Fibroblast of mammary gland (primary cell): ENCODE measurements around the gene LSM3.

Source experiments
- DNase-seq: peaks from one replicate; pipeline ENCODE4 v3.0.0-alpha.2; 2010; ENCODE audit warnings: low read depth
- H3K4me3 ChIP-seq: 2 replicates; pipeline ENCODE4 v1.5.1; 2011; ENCODE audit warnings: low read depth, mild to moderate bottlenecking, low read length, moderate library complexity; ENCODE audit not compliant: control insufficient read depth
- TF ChIP-seq, protein P1 (sequence below): conservative IDR thresholded peaks from 2 replicates; pipeline ENCODE4 v1.5.1; 2011; ENCODE audit warnings: low read depth, low read length, inconsistent platforms; ENCODE audit not compliant: control insufficient read depth, insufficient read depth

LSM3 gene

DNA sequence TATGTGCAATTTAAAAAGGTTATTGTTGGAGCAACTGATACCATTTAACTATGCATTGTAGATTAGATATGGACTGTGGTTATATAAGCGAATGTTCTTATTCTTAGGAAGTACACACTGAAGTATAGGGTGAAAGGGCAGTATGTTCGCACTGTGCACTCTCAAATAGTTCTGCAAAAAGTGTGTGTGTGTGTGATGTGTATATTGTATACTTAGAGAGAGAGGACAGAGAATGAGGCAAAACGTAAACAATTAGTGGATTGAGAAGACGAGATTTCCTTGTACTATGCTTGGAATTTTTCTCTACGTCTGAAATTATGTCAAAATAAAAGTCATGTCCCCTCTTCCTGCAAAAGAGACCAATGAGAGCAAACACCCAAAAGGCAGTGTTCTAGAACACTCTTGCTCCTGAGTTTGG lies 30.4 kb downstream of the LSM3 start:
- TF ChIP-seq, protein P1, sequence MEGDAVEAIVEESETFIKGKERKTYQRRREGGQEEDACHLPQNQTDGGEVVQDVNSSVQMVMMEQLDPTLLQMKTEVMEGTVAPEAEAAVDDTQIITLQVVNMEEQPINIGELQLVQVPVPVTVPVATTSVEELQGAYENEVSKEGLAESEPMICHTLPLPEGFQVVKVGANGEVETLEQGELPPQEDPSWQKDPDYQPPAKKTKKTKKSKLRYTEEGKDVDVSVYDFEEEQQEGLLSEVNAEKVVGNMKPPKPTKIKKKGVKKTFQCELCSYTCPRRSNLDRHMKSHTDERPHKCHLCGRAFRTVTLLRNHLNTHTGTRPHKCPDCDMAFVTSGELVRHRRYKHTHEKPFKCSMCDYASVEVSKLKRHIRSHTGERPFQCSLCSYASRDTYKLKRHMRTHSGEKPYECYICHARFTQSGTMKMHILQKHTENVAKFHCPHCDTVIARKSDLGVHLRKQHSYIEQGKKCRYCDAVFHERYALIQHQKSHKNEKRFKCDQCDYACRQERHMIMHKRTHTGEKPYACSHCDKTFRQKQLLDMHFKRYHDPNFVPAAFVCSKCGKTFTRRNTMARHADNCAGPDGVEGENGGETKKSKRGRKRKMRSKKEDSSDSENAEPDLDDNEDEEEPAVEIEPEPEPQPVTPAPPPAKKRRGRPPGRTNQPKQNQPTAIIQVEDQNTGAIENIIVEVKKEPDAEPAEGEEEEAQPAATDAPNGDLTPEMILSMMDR = no peak
- DNase-seq = no peak
- H3K4me3 ChIP-seq = no peak overlapping the region

DNA sequence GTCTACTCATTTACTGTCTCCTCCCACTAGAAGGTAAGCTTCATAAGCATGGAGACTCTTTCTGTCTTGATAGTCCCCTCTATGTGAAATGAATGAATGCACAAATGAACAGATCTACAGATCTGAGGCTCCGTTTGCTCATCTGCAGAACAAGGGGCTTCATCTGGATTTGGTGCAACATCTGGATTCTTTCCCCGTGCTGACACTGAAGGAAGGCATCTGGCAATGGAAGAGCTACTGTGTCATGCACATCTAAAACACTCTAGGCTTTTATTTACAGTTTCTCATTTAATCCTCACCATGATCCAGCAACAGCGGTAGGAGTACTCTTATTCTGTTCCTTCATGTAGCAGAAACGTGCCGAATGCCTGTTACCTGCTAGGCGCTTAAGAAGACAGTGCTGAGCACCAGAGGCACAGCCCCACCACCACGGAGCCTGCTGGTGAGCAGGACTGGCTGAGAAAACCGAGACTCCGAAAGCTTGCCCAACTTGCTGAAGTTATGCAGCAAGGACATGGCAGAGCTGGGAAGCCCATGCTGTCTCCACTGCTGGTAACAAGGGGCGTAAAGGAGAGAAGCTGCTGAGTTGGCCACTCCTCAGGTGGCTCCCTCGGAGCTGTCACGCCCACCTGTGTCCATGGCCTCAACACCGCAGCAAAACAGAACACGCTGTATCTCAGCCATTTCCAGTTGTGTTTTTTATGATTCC lies 31.1 kb downstream of the LSM3 start:
- TF ChIP-seq, protein P1 = no peak
- peak; percentile 31 for DNase-seq
- no peak overlapping the region for H3K4me3 ChIP-seq

DNA sequence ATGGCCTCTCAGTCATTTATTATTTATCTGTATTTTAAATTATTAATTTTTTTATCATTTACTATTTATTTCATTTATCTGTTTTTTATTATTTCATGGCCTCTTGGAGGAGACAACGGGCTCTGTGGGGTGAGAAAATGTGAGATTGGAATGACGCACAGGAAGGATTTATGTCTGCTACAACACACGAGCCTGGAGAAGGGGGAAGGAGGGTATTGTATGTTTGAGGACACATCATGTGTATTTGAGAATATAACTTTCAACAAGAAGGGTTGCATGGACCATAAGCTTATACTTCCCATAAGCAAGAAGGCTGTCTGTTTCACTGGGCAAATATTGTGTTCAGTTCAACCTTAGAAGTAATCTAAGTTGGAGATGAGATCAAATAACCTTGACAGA lies 31.7 kb downstream of the LSM3 start:
- TF ChIP-seq, protein P1 = no peak
- no peak overlapping the region for H3K4me3 ChIP-seq
- DNase-seq = no peak

DNA sequence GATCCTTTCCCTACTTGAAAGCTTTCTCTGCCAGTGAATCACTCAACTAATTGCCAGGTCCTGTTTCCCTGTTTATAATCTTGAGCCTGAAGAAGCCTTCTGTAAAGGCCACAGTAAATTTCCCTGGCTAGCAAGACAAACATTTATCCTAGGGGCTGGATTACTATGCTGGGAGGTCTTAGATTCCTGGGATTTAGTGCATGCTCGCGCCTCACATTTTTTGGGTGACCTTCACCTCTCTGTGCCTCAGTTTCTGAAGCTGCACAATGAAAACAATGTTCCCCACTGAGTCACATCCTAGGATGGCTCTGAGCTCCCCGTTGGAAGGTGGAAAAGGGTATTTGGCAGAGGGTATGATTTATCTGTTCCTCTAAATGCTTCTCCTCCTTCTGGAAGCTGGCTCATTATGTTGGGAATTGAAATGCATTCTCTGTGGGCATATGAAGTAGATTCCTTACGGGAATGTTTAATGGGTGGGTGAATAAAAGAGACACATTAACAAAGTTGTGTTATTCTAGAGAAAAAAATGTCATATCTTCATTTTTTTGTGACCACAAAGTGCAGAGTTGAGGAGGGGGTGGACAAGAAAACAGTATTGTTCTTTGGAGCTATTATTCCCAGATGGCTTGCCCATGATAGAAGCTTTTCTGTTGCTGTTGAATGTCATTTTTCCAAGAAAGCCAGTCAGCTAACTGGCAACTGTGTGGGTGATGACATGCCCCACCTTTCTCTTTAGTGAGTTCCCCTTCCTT lies 32.4 kb downstream of the LSM3 start:
- TF ChIP-seq, protein P1 = no peak
- no peak overlapping the region for H3K4me3 ChIP-seq
- peak; percentile 79 for DNase-seq

DNA sequence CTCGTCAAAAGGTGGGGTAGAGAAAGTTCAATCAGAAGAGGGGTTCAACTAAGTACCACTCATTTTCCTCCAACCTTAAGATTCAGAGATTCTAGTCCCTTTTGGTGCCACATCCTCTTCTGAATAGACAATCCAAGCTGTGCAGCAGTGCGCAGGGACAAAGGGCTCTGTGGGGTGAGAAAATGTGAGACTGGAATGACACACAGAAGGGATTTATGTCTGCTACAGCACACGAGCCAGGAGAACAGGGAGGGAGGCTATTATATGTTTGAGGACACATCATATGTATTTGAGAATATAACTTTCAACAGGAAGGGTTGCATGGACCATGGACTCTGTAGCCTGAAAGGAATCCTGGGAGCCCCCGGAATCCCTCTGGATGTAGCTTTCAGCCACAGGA lies 33.0 kb downstream of the LSM3 start:
- DNase-seq = no peak
- TF ChIP-seq, protein P1 = no peak
- H3K4me3 ChIP-seq = no peak overlapping the region

DNA sequence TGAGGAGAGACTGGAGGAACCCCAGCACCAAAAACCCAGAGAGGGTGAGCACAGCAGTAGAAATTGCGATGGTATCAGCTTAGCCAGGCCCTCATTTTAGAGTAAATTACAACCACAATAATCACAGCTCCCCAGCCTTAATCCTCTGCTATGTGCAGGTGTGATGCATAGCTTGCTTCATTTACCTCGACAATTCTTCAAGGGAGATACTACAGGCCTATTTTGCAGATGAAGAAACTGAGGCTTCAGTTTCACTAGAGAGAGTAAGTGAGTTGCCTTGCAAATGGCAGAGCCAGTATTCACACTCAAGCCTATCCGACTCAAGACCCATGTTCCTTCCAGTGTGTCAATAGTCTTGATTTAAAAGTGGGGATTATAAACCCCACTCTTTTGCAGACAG lies 33.4 kb downstream of the LSM3 start:
- H3K4me3 ChIP-seq = no peak overlapping the region
- DNase-seq = no peak
- TF ChIP-seq, protein P1 = no peak
